Spleen (tissue), 7 donors: ENCODE data around the gene CMIP.

Source experiments
- POLR2A ChIP-seq, 3 donors: fragments of 450-650 bp; IDR thresholded peaks; one replicate each; pipeline ENCODE4 v1.5.1; 2017; ENCODE audit warnings: antibody characterized with exemption in 3 of 3, mild to moderate bottlenecking in 1 of 3
- POLR2AphosphoS5 ChIP-seq, 3 donors: sonication (generic); formaldehyde crosslinking; IDR thresholded peaks; one replicate each; pipeline ENCODE4 v1.5.1; 2017; ENCODE audit warnings: antibody characterized with exemption in 3 of 3
- TF ChIP-seq, protein P1 (sequence below), 11 experiments: fragments of 200-600 bp in 7 of 11; fragments of 450-650 bp in 4 of 11; sonication (generic) in 4 of 11; IDR thresholded peaks in 8 of 11; conservative IDR thresholded peaks in 3 of 11; 1 replicate in 7 of 11; 2 replicates in 4 of 11; pipeline versions ENCODE4 v1.4.0 to v1.8.0; 2016 to 2021; ENCODE audit warnings: antibody characterized with exemption in 11 of 11, inconsistent platforms in 4 of 11, mild to moderate bottlenecking in 1 of 11
- donor health status: DM: no; HTN: no; CAD: no; lungs with moderate emphysema.
- donor health status: DM: no; HTN: no; CAD: no.
- donor health status: DM: no; HTN: no; CAD: no.

DNA sequence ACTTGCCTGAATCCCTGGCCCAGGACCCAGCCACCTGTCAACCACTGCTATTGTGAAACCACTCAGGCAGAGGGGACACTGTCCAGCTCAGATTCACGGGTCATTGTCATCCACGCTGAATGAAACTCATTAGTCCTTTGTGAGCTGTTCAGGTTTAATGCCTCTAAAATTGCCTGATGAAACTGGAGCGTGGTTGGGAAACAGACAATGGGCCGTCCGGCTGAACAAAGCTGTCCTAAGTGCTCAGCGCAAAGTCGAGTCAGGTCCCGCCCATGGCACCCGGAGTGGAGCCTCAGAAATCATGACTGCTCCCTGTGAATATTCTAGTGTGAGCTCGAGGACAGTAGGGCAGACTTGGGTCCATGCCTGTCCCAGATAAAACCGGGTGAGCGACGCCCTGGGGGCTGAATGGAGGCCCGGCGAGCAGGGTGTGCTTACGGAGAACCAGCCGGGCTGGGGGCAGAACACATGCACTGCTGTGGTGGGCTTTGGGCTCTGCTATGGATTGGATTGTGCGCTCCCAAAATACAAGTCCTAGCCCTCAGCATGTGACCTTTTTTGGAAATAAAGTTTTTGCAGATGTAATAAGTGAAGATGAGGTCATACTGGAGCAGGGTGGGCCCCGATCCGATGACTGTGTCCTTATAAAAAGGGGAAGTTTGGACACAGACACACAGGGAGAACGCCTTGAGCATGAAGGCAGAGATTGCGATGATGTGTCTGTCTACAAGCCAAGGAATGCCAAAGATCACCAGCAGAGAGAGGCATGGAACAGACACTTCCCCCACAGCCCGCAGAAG is 12.9 kb upstream of the CMIP start:
- TF ChIP-seq, protein P1, sequence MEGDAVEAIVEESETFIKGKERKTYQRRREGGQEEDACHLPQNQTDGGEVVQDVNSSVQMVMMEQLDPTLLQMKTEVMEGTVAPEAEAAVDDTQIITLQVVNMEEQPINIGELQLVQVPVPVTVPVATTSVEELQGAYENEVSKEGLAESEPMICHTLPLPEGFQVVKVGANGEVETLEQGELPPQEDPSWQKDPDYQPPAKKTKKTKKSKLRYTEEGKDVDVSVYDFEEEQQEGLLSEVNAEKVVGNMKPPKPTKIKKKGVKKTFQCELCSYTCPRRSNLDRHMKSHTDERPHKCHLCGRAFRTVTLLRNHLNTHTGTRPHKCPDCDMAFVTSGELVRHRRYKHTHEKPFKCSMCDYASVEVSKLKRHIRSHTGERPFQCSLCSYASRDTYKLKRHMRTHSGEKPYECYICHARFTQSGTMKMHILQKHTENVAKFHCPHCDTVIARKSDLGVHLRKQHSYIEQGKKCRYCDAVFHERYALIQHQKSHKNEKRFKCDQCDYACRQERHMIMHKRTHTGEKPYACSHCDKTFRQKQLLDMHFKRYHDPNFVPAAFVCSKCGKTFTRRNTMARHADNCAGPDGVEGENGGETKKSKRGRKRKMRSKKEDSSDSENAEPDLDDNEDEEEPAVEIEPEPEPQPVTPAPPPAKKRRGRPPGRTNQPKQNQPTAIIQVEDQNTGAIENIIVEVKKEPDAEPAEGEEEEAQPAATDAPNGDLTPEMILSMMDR (IDR thresholded peaks at IDR 0.05 in 8 of 11, conservative IDR thresholded peaks at IDR 0.05 in 3 of 11): no peak
- TF ChIP-seq POLR2A (IDR thresholded peaks at IDR 0.05) (no peak), POLR2AphosphoS5 (IDR thresholded peaks at IDR 0.05) (peak in 1 of 3 donors; percentile 43)
